NCI-H446 treated with DMSO at 0.1 percent for 48 hours (cell line): ENCODE data around the gene ATG9B.
A peak's percentile ranks its signal among the peaks of the same experiment; 100 is the strongest.

Source experiments
- DNase-seq: peaks from one replicate; lab custom pipeline; 2025; lab: John Stamatoyannopoulos, UW

The ATG9B gene

GRCh38 chr7:151024435-151025056 is at the start of gene ATG9B:
Gene ATG9B, minus strand, starts transcription at chr7:151024494. Its CDS starts 71 bp downstream, at chr7:151024423.
- DNase-seq, result no peak

GRCh38 chr7:151073990-151074389 is 49.7 kb upstream of the ATG9B start:
- no peak for DNase-seq

GRCh38 chr7:151071032-151071866 is 47.0 kb upstream of the ATG9B start:
- no peak for DNase-seq

GRCh38 chr7:151070574-151070960 is 46.3 kb upstream of the ATG9B start:
- no peak for DNase-seq

GRCh38 chr7:151069841-151070573 is 45.7 kb upstream of the ATG9B start:
- no peak for DNase-seq

- DNase-seq, result no peak
These were observed 43.9 kb upstream of the ATG9B start for GRCh38 chr7:151068069-151068773.

- no peak for DNase-seq
These were observed 42.1 kb upstream of the ATG9B start for GRCh38 chr7:151066273-151066974.

- no peak for DNase-seq
These were observed 41.2 kb upstream of the ATG9B start for GRCh38 chr7:151065516-151065915.

- DNase-seq, result no peak
These were observed 40.7 kb upstream of the ATG9B start for GRCh38 chr7:151064993-151065392.

- DNase-seq, result no peak
These were observed 40.2 kb upstream of the ATG9B start for GRCh38 chr7:151064454-151064853.

GRCh38 chr7:151063212-151063561 is 38.9 kb upstream of the ATG9B start:
- DNase-seq, result no peak

- no peak for DNase-seq
These were observed 38.3 kb upstream of the ATG9B start for GRCh38 chr7:151062399-151063211.

- no peak for DNase-seq
These were observed 37.8 kb upstream of the ATG9B start for GRCh38 chr7:151062111-151062398.

- no peak for DNase-seq
These were observed 37.2 kb upstream of the ATG9B start for GRCh38 chr7:151061213-151062110.

GRCh38 chr7:151060416-151061212 is 36.3 kb upstream of the ATG9B start:
- DNase-seq, result no peak

- no peak for DNase-seq
These were observed 35.8 kb upstream of the ATG9B start for GRCh38 chr7:151060113-151060415.

GRCh38 chr7:151059367-151060112 is 35.2 kb upstream of the ATG9B start, which contains the start of gene SLC4A2:
Gene SLC4A2, plus strand, starts transcription at chr7:151059589. Its CDS starts 2,399 bp downstream, at chr7:151061988.
- DNase-seq, result peak; percentile 16

- DNase-seq, result no peak
These were observed 34.6 kb upstream of the ATG9B start for GRCh38 chr7:151058781-151059366.
